Large intestine (tissue), 3 donors: ENCODE measurements around the gene PTPRU. TPM values are rescaled to one million over a fixed set of nuclear protein-coding genes. Genes with fewer than 3 reads are reported as not detected.

Experiments
- DNase-seq, 2 donors: peaks; one replicate each; pipeline versions ENCODE4 v3.0.0 to v3.0.0-alpha.2; 2013
- H3K27ac ChIP-seq: one replicate; pipeline ENCODE4 v1.5.1; 2013; ENCODE audit warnings: low read length
- H3K27me3 ChIP-seq: 2 replicates; pipeline ENCODE4 v1.6.1; 2013; ENCODE audit warnings: low read length; ENCODE audit not compliant: control insufficient read depth, insufficient read depth
- H3K36me3 ChIP-seq: 2 replicates; pipeline ENCODE4 v1.6.1; 2013; ENCODE audit warnings: low read length; ENCODE audit not compliant: control insufficient read depth, insufficient read depth
- H3K4me1 ChIP-seq: one replicate; pipeline ENCODE4 v1.6.1; 2013; ENCODE audit warnings: low read length; ENCODE audit not compliant: control insufficient read depth, insufficient read depth
- H3K4me3 ChIP-seq: one replicate; pipeline ENCODE4 v1.5.1; 2013; ENCODE audit warnings: low read length
- H3K9me3 ChIP-seq: one replicate; pipeline ENCODE4 v1.6.1; 2013; ENCODE audit warnings: mild to moderate bottlenecking, low read depth, low read length, moderate library complexity; ENCODE audit not compliant: control insufficient read depth
- WGBS: methylation state at CpG from one replicate; pipeline ENCODE4 v1.1.5; 2013; ENCODE audit warnings: low lambda C conversion rate; ENCODE audit not compliant: insufficient coverage; 5-methylcytosine and 5-hydroxymethylcytosine counted together
- polyA plus RNA-seq: library from polyadenylated mRNA; unstranded; fragments of 120-200 nt; gene quantifications from one replicate; pipeline ENCODE4 v1.2.1, GENCODE V29; 2013

PTPRU gene
- polyA plus RNA-seq, 1 donor: 17.6 TPM

DNA sequence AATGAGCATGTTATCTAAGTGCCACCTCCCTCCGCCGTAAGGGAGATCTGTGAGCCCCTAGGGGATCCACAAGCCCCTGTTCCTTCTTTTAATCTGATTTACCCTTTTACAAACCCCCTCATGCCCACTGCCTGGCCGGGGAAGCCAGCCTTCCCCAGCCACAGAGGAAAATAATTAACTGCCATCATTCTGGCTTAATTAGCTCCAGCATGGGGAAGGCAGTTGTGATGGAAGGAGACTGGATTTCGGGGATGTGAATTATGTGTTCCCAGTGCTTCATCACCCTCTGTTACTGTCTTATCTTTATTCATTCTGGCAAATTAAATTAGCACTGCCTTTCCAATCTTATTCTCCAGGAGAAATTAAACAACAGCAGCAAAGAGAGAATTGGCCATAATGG lies 135.8 kb downstream of the PTPRU start:
- DNase-seq: no peak
- Histone ChIP-seq H3K27me3 (peaks cover 12% of the 10 kb centered on the region), H3K4me1 (no peaks in the 10 kb centered on the region), H3K36me3 (no peaks in the 10 kb centered on the region), H3K9me3 (no peaks in the 10 kb centered on the region), H3K27ac (no peak overlapping the region), H3K4me3 (no peak overlapping the region)
- no CpG with 5 or more reads among the region's 4 CpGs for WGBS

Other genes starting within 250 kb of the PTPRU start
- 5.9 TPM for gene TMEM200B, start 112.6 kb upstream of the PTPRU start, polyA plus RNA-seq
- 149 TPM for gene SRSF4, start 54.6 kb upstream of the PTPRU start, polyA plus RNA-seq
- 23.8 TPM for gene MECR, start 5.6 kb upstream of the PTPRU start, polyA plus RNA-seq